ENCODE data around the gene DCAF10.

DCAF10 gene

DNA sequence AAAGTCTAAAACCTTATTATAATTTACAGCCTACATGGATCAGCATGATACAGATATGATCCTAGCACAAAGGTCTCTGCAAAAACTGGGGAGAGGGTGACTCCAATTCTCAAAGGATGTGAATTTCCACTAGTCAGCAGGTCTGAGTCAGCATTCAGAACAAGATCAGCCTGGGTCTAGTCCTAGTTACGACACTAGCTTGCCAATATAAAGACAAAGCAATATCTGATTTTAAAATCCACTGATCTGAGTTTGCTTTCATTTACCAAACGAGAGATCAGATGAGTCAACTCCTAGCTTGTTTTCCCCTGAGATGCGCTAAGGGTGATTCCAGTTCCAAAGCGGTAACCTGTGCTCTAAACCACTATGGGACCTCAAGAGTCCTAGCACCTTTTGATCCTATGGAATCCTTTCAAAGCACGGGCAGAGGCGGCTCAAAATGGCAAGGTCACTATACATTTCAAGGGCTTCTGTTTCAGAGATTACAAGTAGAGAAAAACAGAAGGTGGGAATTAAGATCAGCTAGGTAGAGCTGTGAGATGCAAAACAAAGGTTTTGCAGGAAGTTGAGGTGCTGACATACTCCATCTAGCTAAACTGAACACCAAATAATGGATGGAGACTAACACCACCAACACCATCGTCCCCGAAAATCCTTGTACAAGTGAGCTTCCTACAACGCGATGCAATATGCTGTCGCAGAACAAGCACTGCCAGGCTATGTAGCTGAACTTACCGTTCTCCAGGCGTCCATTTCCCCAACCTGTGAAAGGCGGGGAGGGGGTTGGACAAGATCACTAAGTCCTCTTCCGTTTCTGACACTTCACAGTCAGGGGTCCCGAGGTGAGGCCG is 102.4 kb downstream of the DCAF10 start:
- Mint-ChIP-seq H3K27ac (peak overlapping the region; percentile 31 to 60 (median 48)), H3K27me3 (ENCODE audit: low read depth) (no peaks in the 10 kb centered on the region), H3K36me3 (ENCODE audit: low read depth) (peaks cover 9% of the 10 kb centered on the region), H3K4me1 (peaks cover 28% of the 10 kb centered on the region), H3K4me3 (peak overlapping the region; percentile 90 to 95 (median 92)), H3K9me3 (no peaks in the 10 kb centered on the region)
- no peak for TF ChIP-seq CTCF (IDR thresholded peaks at IDR 0.05; ENCODE audit: unreplicated experiment in 3 of 3)

GRCh38 chr9:37903647-37904444 is 103.2 kb downstream of the DCAF10 start, which contains the start of gene SLC25A51:
TSS of gene SLC25A51 (minus strand) at chr9:37904127. CDS start at chr9:37888550, 15,577 bp downstream.
- Mint-ChIP-seq H3K9me3 (no peaks in the 10 kb centered on the region), H3K4me3 (peak within 1 kb of the TSS; percentile 90 to 95 (median 92)), H3K27ac (peak within 1 kb of the TSS; percentile 95 to 98 (median 97)), H3K4me1 (peaks cover 28% of the 10 kb centered on the region), H3K36me3 (ENCODE audit: low read depth) (peaks cover 7% of the 10 kb centered on the region), H3K27me3 (ENCODE audit: low read depth) (no peaks in the 10 kb centered on the region)
- peak; percentile 86 to 99 (median 90) for TF ChIP-seq CTCF (IDR thresholded peaks at IDR 0.05; ENCODE audit: unreplicated experiment in 3 of 3)

- Mint-ChIP-seq H3K4me1 (peaks cover 28% of the 10 kb centered on the region), H3K4me3 (peak overlapping the region; percentile 90 to 95 (median 92)), H3K27me3 (ENCODE audit: low read depth) (no peaks in the 10 kb centered on the region), H3K27ac (peak overlapping the region; percentile 95 to 98 (median 97)), H3K36me3 (ENCODE audit: low read depth) (peaks cover 3% of the 10 kb centered on the region), H3K9me3 (no peaks in the 10 kb centered on the region)
- TF ChIP-seq CTCF (IDR thresholded peaks at IDR 0.05; ENCODE audit: unreplicated experiment in 3 of 3) = peak in 2 of 3 experiments; percentile 25 to 39
Observed at GRCh38 chr9:37904445-37905130, 104.0 kb downstream of the DCAF10 start.

GRCh38 chr9:37905131-37905505 is 104.5 kb downstream of the DCAF10 start:
- Mint-ChIP-seq H3K4me3 (peak overlapping the region; percentile 59 to 95 (median 90)), H3K9me3 (no peaks in the 10 kb centered on the region), H3K27ac (peak overlapping the region in 1 of 3 experiments; percentile 98), H3K4me1 (peaks cover 28% of the 10 kb centered on the region), H3K27me3 (ENCODE audit: low read depth) (no peaks in the 10 kb centered on the region), H3K36me3 (ENCODE audit: low read depth) (peaks cover 3% of the 10 kb centered on the region)
- no peak for TF ChIP-seq CTCF (IDR thresholded peaks at IDR 0.05; ENCODE audit: unreplicated experiment in 3 of 3)

- Mint-ChIP-seq H3K27me3 (ENCODE audit: low read depth) (no peaks in the 10 kb centered on the region), H3K27ac (peak overlapping the region in 2 of 3 experiments; percentile 38 to 49), H3K4me1 (peaks cover 28% of the 10 kb centered on the region), H3K9me3 (no peaks in the 10 kb centered on the region), H3K4me3 (peak overlapping the region; percentile 72 to 81 (median 80)), H3K36me3 (ENCODE audit: low read depth) (peaks cover under 1% of the 10 kb centered on the region)
- TF ChIP-seq CTCF (IDR thresholded peaks at IDR 0.05; ENCODE audit: unreplicated experiment in 3 of 3) = no peak
Observed at GRCh38 chr9:37905776-37906175, 105.2 kb downstream of the DCAF10 start.
